ENCODE results near the gene GRPEL2. TPM values are rescaled to one million over a fixed set of nuclear protein-coding genes. Genes with fewer than 3 reads are reported as not detected.

Gene GRPEL2
- total RNA-seq, 1 donor from 2014 or later = 43.7 TPM

DNA sequence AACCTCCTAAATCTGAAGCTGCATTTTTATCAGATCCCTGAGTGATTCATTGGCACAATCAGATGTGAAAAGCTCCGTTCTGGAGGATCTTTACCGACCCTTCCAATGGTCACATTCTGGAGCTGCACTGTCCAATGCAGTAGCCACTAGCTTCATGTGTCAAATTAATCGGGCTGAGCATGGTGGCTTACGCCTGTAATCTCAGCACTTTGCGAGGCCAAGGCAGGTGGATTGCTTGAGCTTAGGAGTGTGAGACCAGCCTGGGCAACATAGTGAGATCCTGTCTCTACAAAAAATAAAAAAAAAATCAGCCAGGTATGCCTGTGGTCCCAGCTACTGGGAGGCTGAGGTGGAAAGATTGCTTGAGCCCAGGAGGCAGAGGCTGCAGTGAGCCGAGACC lies 30.1 kb downstream of the GRPEL2 start:
- FAIRE-seq (peak; percentile 52), DNase-seq (ENCODE audit: low read depth) (no peak)
- TF ChIP-seq, protein P1, sequence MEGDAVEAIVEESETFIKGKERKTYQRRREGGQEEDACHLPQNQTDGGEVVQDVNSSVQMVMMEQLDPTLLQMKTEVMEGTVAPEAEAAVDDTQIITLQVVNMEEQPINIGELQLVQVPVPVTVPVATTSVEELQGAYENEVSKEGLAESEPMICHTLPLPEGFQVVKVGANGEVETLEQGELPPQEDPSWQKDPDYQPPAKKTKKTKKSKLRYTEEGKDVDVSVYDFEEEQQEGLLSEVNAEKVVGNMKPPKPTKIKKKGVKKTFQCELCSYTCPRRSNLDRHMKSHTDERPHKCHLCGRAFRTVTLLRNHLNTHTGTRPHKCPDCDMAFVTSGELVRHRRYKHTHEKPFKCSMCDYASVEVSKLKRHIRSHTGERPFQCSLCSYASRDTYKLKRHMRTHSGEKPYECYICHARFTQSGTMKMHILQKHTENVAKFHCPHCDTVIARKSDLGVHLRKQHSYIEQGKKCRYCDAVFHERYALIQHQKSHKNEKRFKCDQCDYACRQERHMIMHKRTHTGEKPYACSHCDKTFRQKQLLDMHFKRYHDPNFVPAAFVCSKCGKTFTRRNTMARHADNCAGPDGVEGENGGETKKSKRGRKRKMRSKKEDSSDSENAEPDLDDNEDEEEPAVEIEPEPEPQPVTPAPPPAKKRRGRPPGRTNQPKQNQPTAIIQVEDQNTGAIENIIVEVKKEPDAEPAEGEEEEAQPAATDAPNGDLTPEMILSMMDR (IDR thresholded peaks at IDR 0.05; ENCODE audit: insufficient read depth, low read length, severe bottlenecking) = no peak

DNA sequence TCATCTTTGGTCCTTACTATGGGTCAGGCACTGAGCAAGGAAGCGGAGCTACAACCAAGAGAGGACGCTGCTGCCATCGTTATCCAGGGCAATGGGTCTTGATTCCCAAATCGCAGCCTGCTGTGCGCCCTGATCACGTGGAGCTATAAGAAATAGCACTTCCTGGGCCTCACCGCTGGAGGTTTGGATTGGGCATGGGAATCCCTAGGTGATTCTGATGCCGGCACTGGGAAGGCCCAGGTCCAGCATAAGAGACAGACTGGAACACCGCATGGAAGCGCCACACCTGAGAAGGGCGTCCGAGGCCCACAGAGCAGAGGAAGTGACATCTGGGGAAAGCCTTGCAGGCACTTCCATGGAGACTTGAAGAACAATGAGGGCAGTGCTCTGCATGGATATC lies 30.8 kb downstream of the GRPEL2 start:
- no peak for DNase-seq (ENCODE audit: low read depth)
- FAIRE-seq = no peak

More for the DNA sequence above, 30.1 kb downstream of the GRPEL2 start:
- H3K4me3 ChIP-seq (ENCODE audit: low read depth, low read length) = no peak overlapping the region
- no peaks in the 10 kb centered on the region for H3K36me3 ChIP-seq (ENCODE audit: control insufficient read depth, insufficient read depth, low read length)
- H3K27me3 ChIP-seq (ENCODE audit: control insufficient read depth, insufficient read depth, low read length) = no peaks in the 10 kb centered on the region

DNA sequence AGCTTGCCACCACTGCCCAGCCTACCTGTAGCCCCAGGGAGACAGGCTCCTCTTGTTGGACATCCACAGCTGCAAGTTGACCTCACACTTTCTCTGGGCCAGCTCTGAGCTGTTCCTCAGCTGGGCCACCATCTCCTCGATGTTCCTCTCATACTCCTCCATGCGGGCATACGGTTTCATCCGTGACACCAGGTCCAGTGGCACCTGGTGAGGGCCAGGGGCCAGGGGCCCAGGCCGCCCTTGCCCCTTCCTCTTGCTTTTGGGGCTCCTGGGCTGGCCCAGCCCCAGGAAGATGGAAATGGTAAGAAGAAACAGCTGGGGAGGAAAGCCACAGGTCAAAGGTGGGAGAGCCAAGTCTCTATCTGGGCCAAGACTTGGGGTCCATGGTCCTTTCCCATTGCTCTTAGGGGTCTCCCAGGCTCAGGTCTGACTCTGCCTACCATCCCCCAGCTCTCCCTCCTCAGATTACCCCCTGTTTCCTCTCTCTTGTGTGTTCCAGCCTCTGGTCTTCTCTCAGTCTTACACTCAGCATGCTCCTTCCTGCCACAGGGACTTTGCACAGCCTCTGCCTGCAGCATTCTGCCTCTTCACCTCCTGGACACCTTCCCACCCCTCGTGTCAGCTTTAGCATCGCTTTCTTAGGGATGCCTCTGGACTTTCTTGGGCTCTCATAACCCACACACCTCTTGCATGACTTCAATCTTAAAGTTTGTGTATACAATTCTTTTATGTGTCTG lies 31.6 kb downstream of the GRPEL2 start:
- FAIRE-seq = peak; percentile 23
- TF ChIP-seq, protein P1 (IDR thresholded peaks at IDR 0.05; ENCODE audit: insufficient read depth, low read length, severe bottlenecking) = no peak
- Histone ChIP-seq H3K4me3 (ENCODE audit: low read depth, low read length) (no peak overlapping the region), H3K27me3 (ENCODE audit: control insufficient read depth, insufficient read depth, low read length) (no peaks in the 10 kb centered on the region), H3K36me3 (ENCODE audit: control insufficient read depth, insufficient read depth, low read length) (no peaks in the 10 kb centered on the region)
- DNase-seq (ENCODE audit: low read depth) = no peak

More for the DNA sequence above, 30.8 kb downstream of the GRPEL2 start:
- Histone ChIP-seq H3K27me3 (ENCODE audit: control insufficient read depth, insufficient read depth, low read length) (no peaks in the 10 kb centered on the region), H3K4me3 (ENCODE audit: low read depth, low read length) (no peak overlapping the region), H3K36me3 (ENCODE audit: control insufficient read depth, insufficient read depth, low read length) (no peaks in the 10 kb centered on the region)
- TF ChIP-seq, protein P1 (IDR thresholded peaks at IDR 0.05; ENCODE audit: insufficient read depth, low read length, severe bottlenecking) = no peak

DNA sequence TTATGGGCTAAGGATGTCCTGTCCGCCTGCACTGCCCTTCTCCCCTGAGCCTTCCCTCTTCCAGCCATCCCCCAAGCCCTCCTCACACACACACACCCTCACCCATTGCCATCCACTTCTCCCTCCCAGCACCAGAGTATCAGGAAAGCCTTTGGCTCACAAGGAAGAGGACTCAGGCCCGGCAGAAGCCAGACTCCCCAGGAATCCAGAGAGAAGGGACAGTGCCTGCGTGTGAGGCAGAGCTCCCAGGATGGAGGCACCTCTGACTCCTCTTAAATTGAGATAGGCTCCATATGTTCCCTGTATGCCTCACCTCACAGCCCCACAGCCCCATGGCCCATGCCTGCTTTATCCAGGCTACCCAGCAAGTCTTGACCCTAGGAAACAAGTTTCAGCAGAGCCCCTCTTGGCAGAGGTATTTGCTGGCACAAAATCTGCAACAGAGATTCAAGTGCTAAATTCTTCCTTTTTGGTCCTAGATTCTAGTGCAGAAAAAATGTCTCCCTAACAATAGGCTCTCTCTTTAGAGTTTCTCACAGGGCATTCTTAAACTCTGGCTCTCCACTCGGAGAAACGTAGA lies 33.0 kb downstream of the GRPEL2 start:
- no peaks in the 10 kb centered on the region for H3K27me3 ChIP-seq (ENCODE audit: control insufficient read depth, insufficient read depth, low read length)
- TF ChIP-seq, protein P1 (IDR thresholded peaks at IDR 0.05; ENCODE audit: insufficient read depth, low read length, severe bottlenecking) = no peak
- no peak overlapping the region for H3K4me3 ChIP-seq (ENCODE audit: low read depth, low read length)
- FAIRE-seq (peak; percentile 36), DNase-seq (ENCODE audit: low read depth) (peak; percentile 68)
- H3K36me3 ChIP-seq (ENCODE audit: control insufficient read depth, insufficient read depth, low read length) = no peaks in the 10 kb centered on the region

DNA sequence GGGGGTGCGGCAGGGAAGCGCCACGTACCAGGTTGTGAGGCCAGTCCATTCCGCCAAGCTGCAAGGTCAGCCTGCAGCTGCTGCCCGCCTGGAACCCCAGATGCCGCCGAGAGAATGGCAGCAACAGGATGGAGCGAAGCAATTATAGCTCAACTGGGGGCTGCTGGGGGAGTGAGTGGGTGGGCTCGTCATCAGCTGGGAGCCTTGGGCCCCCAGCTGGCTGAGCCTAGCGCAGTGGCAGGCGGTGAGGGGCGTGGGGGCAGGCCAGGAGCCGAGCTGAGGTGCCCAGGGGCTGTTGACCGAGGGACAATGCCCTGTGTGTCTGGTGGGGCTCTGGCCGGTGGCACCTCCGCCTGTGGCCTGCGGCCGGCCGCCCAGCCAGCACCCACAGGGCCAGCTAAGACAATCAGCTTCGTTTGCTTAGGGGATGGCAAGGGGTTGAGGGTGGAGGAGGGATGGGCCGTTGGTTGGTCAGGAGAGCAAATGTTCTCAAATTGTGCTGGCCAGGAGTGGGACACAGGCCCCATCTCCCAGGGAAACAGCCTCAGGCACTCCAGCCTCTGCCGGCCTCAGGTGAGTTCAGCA lies 34.0 kb downstream of the GRPEL2 start, which contains the start of gene IL17B:
IL17B (minus strand) TSS at position 116 of the 585 bp plus-strand sequence; CDS start at position 49, 67 bp downstream.
- Histone ChIP-seq H3K36me3 (ENCODE audit: control insufficient read depth, insufficient read depth, low read length) (no peaks in the 10 kb centered on the region), H3K27me3 (ENCODE audit: control insufficient read depth, insufficient read depth, low read length) (no peaks in the 10 kb centered on the region), H3K4me3 (ENCODE audit: low read depth, low read length) (no peak within 1 kb of the TSS)
- no peak for FAIRE-seq
- DNase-seq (ENCODE audit: low read depth) = no peak
- TF ChIP-seq, protein P1 (IDR thresholded peaks at IDR 0.05; ENCODE audit: insufficient read depth, low read length, severe bottlenecking) = no peak

Measured in bronchial epithelial cell (primary cell).